Kidney epithelial cell (primary cell): ENCODE results near the gene SLC1A5. TPM values are rescaled to one million over a fixed set of nuclear protein-coding genes. Genes with fewer than 3 reads are reported as not detected.
"Not testable (repeated sequence)": the region's sequence is repeated elsewhere in the genome, so short reads cannot be mapped to it uniquely, and the experiment has no call there.

Experiments used
- DNase-seq: peaks from one replicate; pipeline ENCODE4 v3.0.0-alpha.2; 2010; ENCODE audit warnings: low read depth
- H3K27me3 ChIP-seq: 2 replicates; pipeline ENCODE4 v1.6.0; 2011; ENCODE audit warnings: low read length; ENCODE audit not compliant: control insufficient read depth, insufficient read depth
- H3K36me3 ChIP-seq: 2 replicates; pipeline ENCODE4 v1.5.1; 2011; ENCODE audit warnings: low read length; ENCODE audit not compliant: control insufficient read depth, insufficient read depth
- H3K4me3 ChIP-seq: 2 replicates; pipeline ENCODE4 v1.5.1; 2011; ENCODE audit warnings: low read depth, mild to moderate bottlenecking, control low read depth, low read length
- total RNA-seq: library from RNA; depleted of rRNA; stranded (reverse); fragments of >200 nt; gene quantifications from 2 replicates; pipeline ENCODE4 v1.2.3, GENCODE V29; 2015
- TF ChIP-seq, protein P1 (sequence below): IDR thresholded peaks from 2 replicates; pipeline ENCODE4 v1.5.1; 2011; ENCODE audit warnings: mild to moderate bottlenecking, moderate library complexity, low read length, control low read depth, inconsistent platforms; ENCODE audit not compliant: insufficient read depth, poor library complexity, severe bottlenecking

Gene SLC1A5
- total RNA-seq, 1 donor from 2014 or later = 192 TPM

DNA sequence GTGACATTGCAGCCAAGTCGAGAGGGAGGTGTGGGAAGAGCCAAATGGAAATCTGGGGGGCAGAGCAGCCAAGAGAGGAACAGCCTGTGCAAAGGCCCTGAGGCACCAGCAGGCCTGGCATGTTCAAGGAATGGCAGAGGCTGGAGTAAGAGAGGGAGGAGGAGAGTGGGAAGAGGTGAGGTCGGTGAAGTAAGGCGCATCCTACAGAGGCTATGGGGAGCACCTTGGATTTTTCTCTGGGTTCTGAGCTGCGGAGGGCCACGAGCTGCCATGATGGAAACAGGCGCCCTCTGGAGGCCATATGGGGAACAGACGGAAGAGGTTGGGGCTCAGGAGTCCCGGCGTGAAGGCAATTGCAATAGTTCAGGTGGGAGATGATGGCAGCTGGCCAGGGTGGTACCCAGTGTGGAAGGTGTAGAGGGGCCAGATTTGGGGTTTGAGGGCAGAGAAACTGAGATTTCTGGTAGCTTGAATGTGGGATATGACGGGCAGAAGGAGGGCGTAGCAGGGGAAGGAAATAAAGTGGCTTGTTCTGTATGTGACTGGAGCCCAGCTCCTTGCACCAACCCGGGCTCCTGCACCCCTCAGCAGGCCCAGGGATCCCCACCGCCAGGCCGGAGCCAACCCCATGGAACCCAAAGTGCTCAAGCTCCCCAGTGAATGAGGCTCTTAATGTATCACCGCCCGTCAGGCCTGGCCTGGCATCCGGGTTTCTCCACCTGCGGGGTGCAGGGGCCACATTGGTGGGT lies 21.7 kb downstream of the SLC1A5 start:
- Histone ChIP-seq H3K27me3 (no peaks in the 10 kb centered on the region), H3K36me3 (no peaks in the 10 kb centered on the region), H3K4me3 (no peak overlapping the region)
- no peak for DNase-seq
- TF ChIP-seq, protein P1, sequence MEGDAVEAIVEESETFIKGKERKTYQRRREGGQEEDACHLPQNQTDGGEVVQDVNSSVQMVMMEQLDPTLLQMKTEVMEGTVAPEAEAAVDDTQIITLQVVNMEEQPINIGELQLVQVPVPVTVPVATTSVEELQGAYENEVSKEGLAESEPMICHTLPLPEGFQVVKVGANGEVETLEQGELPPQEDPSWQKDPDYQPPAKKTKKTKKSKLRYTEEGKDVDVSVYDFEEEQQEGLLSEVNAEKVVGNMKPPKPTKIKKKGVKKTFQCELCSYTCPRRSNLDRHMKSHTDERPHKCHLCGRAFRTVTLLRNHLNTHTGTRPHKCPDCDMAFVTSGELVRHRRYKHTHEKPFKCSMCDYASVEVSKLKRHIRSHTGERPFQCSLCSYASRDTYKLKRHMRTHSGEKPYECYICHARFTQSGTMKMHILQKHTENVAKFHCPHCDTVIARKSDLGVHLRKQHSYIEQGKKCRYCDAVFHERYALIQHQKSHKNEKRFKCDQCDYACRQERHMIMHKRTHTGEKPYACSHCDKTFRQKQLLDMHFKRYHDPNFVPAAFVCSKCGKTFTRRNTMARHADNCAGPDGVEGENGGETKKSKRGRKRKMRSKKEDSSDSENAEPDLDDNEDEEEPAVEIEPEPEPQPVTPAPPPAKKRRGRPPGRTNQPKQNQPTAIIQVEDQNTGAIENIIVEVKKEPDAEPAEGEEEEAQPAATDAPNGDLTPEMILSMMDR = peak; percentile 73

DNA sequence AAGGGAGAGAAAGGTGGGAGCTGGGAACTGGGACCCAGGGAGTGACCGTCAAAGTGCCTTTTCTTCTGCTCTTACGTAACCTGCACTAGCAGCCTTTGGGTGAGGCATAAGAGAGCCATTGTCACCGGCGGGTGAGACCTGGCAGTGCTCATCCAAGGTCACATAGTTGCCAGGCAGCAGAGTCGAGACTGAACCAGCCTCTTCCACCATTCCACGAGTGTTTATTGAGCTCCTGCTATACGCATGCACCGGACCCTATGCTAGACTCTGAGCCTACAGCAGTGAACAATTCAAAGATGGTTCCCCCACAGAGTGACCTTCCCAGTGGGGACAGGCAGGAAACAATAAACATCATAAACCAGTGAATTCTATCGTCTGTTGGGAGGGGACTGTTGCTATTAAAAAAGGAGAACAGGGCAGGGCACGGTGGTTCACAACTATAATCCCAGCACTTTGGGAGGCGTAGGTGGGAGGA lies 23.5 kb downstream of the SLC1A5 start:
- no peak for DNase-seq
- H3K27me3 ChIP-seq = no peaks in the 10 kb centered on the region
- TF ChIP-seq, protein P1 = no peak
- H3K36me3 ChIP-seq = no peaks in the 10 kb centered on the region
- H3K4me3 ChIP-seq = no peak overlapping the region

DNA sequence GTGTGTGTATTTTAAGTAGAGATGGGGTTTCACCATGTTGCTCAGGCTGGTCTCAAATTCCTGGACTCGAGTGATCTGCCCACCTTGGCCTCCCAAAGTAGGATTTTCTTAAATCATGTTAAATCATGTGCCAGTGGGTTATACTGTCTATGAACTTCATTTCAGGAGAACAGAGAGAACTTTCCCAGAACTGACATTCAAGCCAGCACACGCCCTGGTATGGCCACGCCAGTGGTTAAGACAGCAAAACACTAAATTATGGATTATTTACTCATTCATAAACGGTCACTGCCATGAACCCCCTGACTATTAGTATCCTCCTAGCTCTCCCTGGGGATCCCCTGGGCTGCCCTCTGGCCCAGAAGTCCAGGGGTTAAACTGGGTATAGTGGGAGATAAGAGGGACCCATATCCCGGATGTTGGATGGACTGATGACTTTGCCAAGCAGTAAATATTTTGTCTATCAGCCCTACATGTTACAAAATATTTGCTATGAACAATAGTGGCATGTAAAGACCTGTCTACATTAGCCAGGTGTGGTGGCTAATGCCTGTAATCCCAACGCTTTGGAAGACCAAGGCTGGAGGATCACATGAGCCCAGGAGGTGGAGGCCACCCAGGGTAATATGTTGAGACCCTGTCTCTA lies 26.0 kb downstream of the SLC1A5 start:
- Histone ChIP-seq H3K4me3 (no peak overlapping the region), H3K27me3 (no peaks in the 10 kb centered on the region), H3K36me3 (no peaks in the 10 kb centered on the region)
- TF ChIP-seq, protein P1 = no peak
- no peak for DNase-seq

DNA sequence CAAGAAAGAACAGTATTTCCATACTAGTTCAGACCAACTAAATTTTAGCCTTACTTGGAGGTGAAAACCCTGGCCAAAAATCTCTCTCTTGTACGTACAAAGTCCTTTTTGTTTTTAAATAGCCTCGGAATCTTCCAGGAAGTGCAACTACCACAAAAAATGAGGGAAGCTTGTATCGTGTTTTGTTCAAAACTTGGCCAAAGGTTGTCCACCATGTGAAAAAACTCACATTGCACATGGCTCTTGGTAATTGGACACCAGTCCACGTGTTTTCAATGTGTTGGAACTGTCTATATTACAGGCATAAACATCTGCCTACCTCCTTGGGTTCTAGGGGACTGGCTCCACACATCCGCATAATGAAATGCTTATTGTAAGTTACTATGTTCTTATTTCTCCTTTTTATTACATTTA lies 27.0 kb downstream of the SLC1A5 start:
- H3K27me3 ChIP-seq = peaks cover 2% of the 10 kb centered on the region
- TF ChIP-seq, protein P1 = no peak
- H3K36me3 ChIP-seq = no peaks in the 10 kb centered on the region
- no peak for DNase-seq
- no peak overlapping the region for H3K4me3 ChIP-seq

GRCh38 chr19:46760897-46761296 lies 27.5 kb downstream of the SLC1A5 start:
- H3K27me3 ChIP-seq, H3K4me3 ChIP-seq, H3K36me3 ChIP-seq, DNase-seq: not testable (repeated sequence)

- Histone ChIP-seq H3K27me3 (peaks cover 9% of the 10 kb centered on the region), H3K36me3 (no peaks in the 10 kb centered on the region), H3K4me3 (no peak overlapping the region)
- DNase-seq = no peak
- TF ChIP-seq, protein P1 = no peak
Observed at GRCh38 chr19:46760363-46760762, 28.0 kb downstream of the SLC1A5 start.
